ENCODE results near the gene DCLK2.

DCLK2 gene

GRCh38 chr4:150072471-150072870, 5.8 kb upstream of the DCLK2 start:
- Histone ChIP-seq H3K36me3 (ENCODE audit: control insufficient read depth, insufficient read depth, low read length) (no peaks in the 10 kb centered on the region), H3K9me3 (ENCODE audit: control insufficient read depth, insufficient read depth, low read length) (no peaks in the 10 kb centered on the region), H3K4me3 (ENCODE audit: low read depth, low read length) (no peak overlapping the region), H3K9ac (ENCODE audit: low read depth, low read length) (no peak overlapping the region), H3K27me3 (ENCODE audit: control insufficient read depth, insufficient read depth, low read length) (peaks cover 10% of the 10 kb centered on the region), H3K4me1 (ENCODE audit: control insufficient read depth, insufficient read depth, low read length) (no peaks in the 10 kb centered on the region)

GRCh38 chr4:150072906-150073714, 5.1 kb upstream of the DCLK2 start:
- no peaks in the 10 kb centered on the region for H3K9me3 ChIP-seq (ENCODE audit: control insufficient read depth, insufficient read depth, low read length)
- H3K36me3 ChIP-seq (ENCODE audit: control insufficient read depth, insufficient read depth, low read length), result no peaks in the 10 kb centered on the region
- no peak overlapping the region for H3K4me3 ChIP-seq (ENCODE audit: low read depth, low read length)
- peaks cover 14% of the 10 kb centered on the region for H3K27me3 ChIP-seq (ENCODE audit: control insufficient read depth, insufficient read depth, low read length)
- no peak overlapping the region for H3K9ac ChIP-seq (ENCODE audit: low read depth, low read length)
- H3K4me1 ChIP-seq (ENCODE audit: control insufficient read depth, insufficient read depth, low read length), result no peaks in the 10 kb centered on the region

GRCh38 chr4:150074064-150074463, 4.2 kb upstream of the DCLK2 start:
- H3K4me3 ChIP-seq (ENCODE audit: low read depth, low read length), result no peak overlapping the region
- H3K9me3 ChIP-seq (ENCODE audit: control insufficient read depth, insufficient read depth, low read length), result no peaks in the 10 kb centered on the region
- peaks cover 16% of the 10 kb centered on the region for H3K27me3 ChIP-seq (ENCODE audit: control insufficient read depth, insufficient read depth, low read length)
- no peaks in the 10 kb centered on the region for H3K4me1 ChIP-seq (ENCODE audit: control insufficient read depth, insufficient read depth, low read length)
- H3K9ac ChIP-seq (ENCODE audit: low read depth, low read length), result no peak overlapping the region
- H3K36me3 ChIP-seq (ENCODE audit: control insufficient read depth, insufficient read depth, low read length), result no peaks in the 10 kb centered on the region

- Histone ChIP-seq H3K4me1 (ENCODE audit: control insufficient read depth, insufficient read depth, low read length) (no peaks in the 10 kb centered on the region), H3K4me3 (ENCODE audit: low read depth, low read length) (peak overlapping the region; percentile 56), H3K27me3 (ENCODE audit: control insufficient read depth, insufficient read depth, low read length) (peaks cover 38% of the 10 kb centered on the region), H3K9ac (ENCODE audit: low read depth, low read length) (no peak overlapping the region), H3K36me3 (ENCODE audit: control insufficient read depth, insufficient read depth, low read length) (no peaks in the 10 kb centered on the region), H3K9me3 (ENCODE audit: control insufficient read depth, insufficient read depth, low read length) (no peaks in the 10 kb centered on the region)
Observed at GRCh38 chr4:150078579-150079080, 385 bp downstream of the DCLK2 start.

- peak overlapping the region; percentile 56 for H3K4me3 ChIP-seq (ENCODE audit: low read depth, low read length)
- H3K4me1 ChIP-seq (ENCODE audit: control insufficient read depth, insufficient read depth, low read length), result no peaks in the 10 kb centered on the region
- peaks cover 38% of the 10 kb centered on the region for H3K27me3 ChIP-seq (ENCODE audit: control insufficient read depth, insufficient read depth, low read length)
- H3K9ac ChIP-seq (ENCODE audit: low read depth, low read length), result no peak overlapping the region
- no peaks in the 10 kb centered on the region for H3K36me3 ChIP-seq (ENCODE audit: control insufficient read depth, insufficient read depth, low read length)
- no peaks in the 10 kb centered on the region for H3K9me3 ChIP-seq (ENCODE audit: control insufficient read depth, insufficient read depth, low read length)
Observed at GRCh38 chr4:150079081-150079581, 886 bp downstream of the DCLK2 start.

- no peak overlapping the region for H3K4me3 ChIP-seq (ENCODE audit: low read depth, low read length)
- no peak overlapping the region for H3K9ac ChIP-seq (ENCODE audit: low read depth, low read length)
Observed at GRCh38 chr4:150080337-150080736, 2.1 kb downstream of the DCLK2 start.

GRCh38 chr4:150080875-150081274, 2.6 kb downstream of the DCLK2 start:
- H3K4me3 ChIP-seq (ENCODE audit: low read depth, low read length), result no peak overlapping the region

More at GRCh38 chr4:150080337-150080736, 2.1 kb downstream of the DCLK2 start:
- H3K9me3 ChIP-seq (ENCODE audit: control insufficient read depth, insufficient read depth, low read length), result no peaks in the 10 kb centered on the region
- no peaks in the 10 kb centered on the region for H3K36me3 ChIP-seq (ENCODE audit: control insufficient read depth, insufficient read depth, low read length)
- peaks cover 38% of the 10 kb centered on the region for H3K27me3 ChIP-seq (ENCODE audit: control insufficient read depth, insufficient read depth, low read length)
- H3K4me1 ChIP-seq (ENCODE audit: control insufficient read depth, insufficient read depth, low read length), result no peaks in the 10 kb centered on the region

GRCh38 chr4:150082241-150082640, 4.0 kb downstream of the DCLK2 start:
- Histone ChIP-seq H3K9me3 (ENCODE audit: control insufficient read depth, insufficient read depth, low read length) (no peaks in the 10 kb centered on the region), H3K4me3 (ENCODE audit: low read depth, low read length) (no peak overlapping the region), H3K4me1 (ENCODE audit: control insufficient read depth, insufficient read depth, low read length) (no peaks in the 10 kb centered on the region), H3K27me3 (ENCODE audit: control insufficient read depth, insufficient read depth, low read length) (peaks cover 31% of the 10 kb centered on the region), H3K9ac (ENCODE audit: low read depth, low read length) (no peak overlapping the region), H3K36me3 (ENCODE audit: control insufficient read depth, insufficient read depth, low read length) (no peaks in the 10 kb centered on the region)

More at GRCh38 chr4:150080875-150081274, 2.6 kb downstream of the DCLK2 start:
- H3K4me1 ChIP-seq (ENCODE audit: control insufficient read depth, insufficient read depth, low read length), result no peaks in the 10 kb centered on the region
- H3K9me3 ChIP-seq (ENCODE audit: control insufficient read depth, insufficient read depth, low read length), result no peaks in the 10 kb centered on the region
- no peak overlapping the region for H3K9ac ChIP-seq (ENCODE audit: low read depth, low read length)
- H3K36me3 ChIP-seq (ENCODE audit: control insufficient read depth, insufficient read depth, low read length), result no peaks in the 10 kb centered on the region
- peaks cover 38% of the 10 kb centered on the region for H3K27me3 ChIP-seq (ENCODE audit: control insufficient read depth, insufficient read depth, low read length)

GRCh38 chr4:150087006-150087405, 8.8 kb downstream of the DCLK2 start:
- no peaks in the 10 kb centered on the region for H3K4me1 ChIP-seq (ENCODE audit: control insufficient read depth, insufficient read depth, low read length)
- H3K4me3 ChIP-seq (ENCODE audit: low read depth, low read length), result no peak overlapping the region
- no peaks in the 10 kb centered on the region for H3K27me3 ChIP-seq (ENCODE audit: control insufficient read depth, insufficient read depth, low read length)
- no peaks in the 10 kb centered on the region for H3K36me3 ChIP-seq (ENCODE audit: control insufficient read depth, insufficient read depth, low read length)
- no peaks in the 10 kb centered on the region for H3K9me3 ChIP-seq (ENCODE audit: control insufficient read depth, insufficient read depth, low read length)
- no peak overlapping the region for H3K9ac ChIP-seq (ENCODE audit: low read depth, low read length)

- no peaks in the 10 kb centered on the region for H3K4me1 ChIP-seq (ENCODE audit: control insufficient read depth, insufficient read depth, low read length)
- H3K36me3 ChIP-seq (ENCODE audit: control insufficient read depth, insufficient read depth, low read length), result no peaks in the 10 kb centered on the region
- H3K27me3 ChIP-seq (ENCODE audit: control insufficient read depth, insufficient read depth, low read length), result no peaks in the 10 kb centered on the region
- no peak overlapping the region for H3K4me3 ChIP-seq (ENCODE audit: low read depth, low read length)
- no peak overlapping the region for H3K9ac ChIP-seq (ENCODE audit: low read depth, low read length)
- H3K9me3 ChIP-seq (ENCODE audit: control insufficient read depth, insufficient read depth, low read length), result no peaks in the 10 kb centered on the region
Observed at GRCh38 chr4:150089732-150090131, 11.5 kb downstream of the DCLK2 start.

GRCh38 chr4:150090836-150091235, 12.6 kb downstream of the DCLK2 start:
- Histone ChIP-seq H3K36me3 (ENCODE audit: control insufficient read depth, insufficient read depth, low read length) (no peaks in the 10 kb centered on the region), H3K9me3 (ENCODE audit: control insufficient read depth, insufficient read depth, low read length) (no peaks in the 10 kb centered on the region), H3K27me3 (ENCODE audit: control insufficient read depth, insufficient read depth, low read length) (no peaks in the 10 kb centered on the region), H3K4me1 (ENCODE audit: control insufficient read depth, insufficient read depth, low read length) (no peaks in the 10 kb centered on the region), H3K9ac (ENCODE audit: low read depth, low read length) (no peak overlapping the region), H3K4me3 (ENCODE audit: low read depth, low read length) (no peak overlapping the region)

- H3K27me3 ChIP-seq (ENCODE audit: control insufficient read depth, insufficient read depth, low read length), result no peaks in the 10 kb centered on the region
- H3K9ac ChIP-seq (ENCODE audit: low read depth, low read length), result no peak overlapping the region
- H3K4me3 ChIP-seq (ENCODE audit: low read depth, low read length), result no peak overlapping the region
Observed at GRCh38 chr4:150094676-150095075, 16.4 kb downstream of the DCLK2 start.

More at GRCh38 chr4:150094676-150095075, 16.4 kb downstream of the DCLK2 start:
- H3K36me3 ChIP-seq (ENCODE audit: control insufficient read depth, insufficient read depth, low read length), result no peaks in the 10 kb centered on the region
- H3K4me1 ChIP-seq (ENCODE audit: control insufficient read depth, insufficient read depth, low read length), result no peaks in the 10 kb centered on the region
- H3K9me3 ChIP-seq (ENCODE audit: control insufficient read depth, insufficient read depth, low read length), result no peaks in the 10 kb centered on the region
